Measurements from ENCODE around the gene CD247. TPM values are rescaled to one million over a fixed set of nuclear protein-coding genes. Genes with fewer than 3 reads are reported as not detected.
"Not testable (repeated sequence)": the region's sequence is repeated elsewhere in the genome, so short reads cannot be mapped to it uniquely, and the experiment has no call there.

CD247 gene
- total RNA-seq, 1 experiment from 2014 or later = not detected

DNA sequence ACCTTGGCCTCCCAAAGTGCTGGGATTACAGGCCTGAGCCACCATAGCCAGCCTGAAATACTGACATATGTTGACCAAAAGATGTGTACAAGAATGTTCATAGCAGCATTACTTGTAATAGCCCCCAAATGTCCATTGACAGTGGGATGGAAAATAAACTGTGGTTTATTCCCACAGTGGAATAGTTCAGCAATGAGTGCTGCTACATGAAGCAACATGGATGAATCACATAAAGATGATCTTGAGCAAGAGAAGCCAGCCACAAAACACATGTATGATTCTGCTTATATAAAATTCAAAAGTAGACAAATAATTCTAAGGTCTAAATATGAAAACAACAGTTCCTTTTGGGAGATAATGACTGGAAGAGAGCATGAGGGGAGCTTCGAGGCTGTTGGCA is 44.4 kb upstream of the CD247 start:
- CTCF ChIA-PET = interaction anchor here (0.6 kb wide), 1 partner anchor 440 kb away, joined by 3 read pairs; no protein-coding TSS in a partner anchor
- Histone ChIP-seq H3K9ac (ENCODE audit: low read length) (no peak overlapping the region), H3K27ac (ENCODE audit: low read length) (no peak overlapping the region), H3K27me3 (ENCODE audit: low read length) (no peaks in the 10 kb centered on the region), H3K9me2 (replicated peaks; ENCODE audit: low read length) (no peaks in the 10 kb centered on the region), H3K4me2 (ENCODE audit: low read length) (no peak overlapping the region), H3K36me3 (ENCODE audit: low read depth, low read length) (no peaks in the 10 kb centered on the region), H2AFZ (ENCODE audit: low read length) (no peak overlapping the region), H3K79me2 (ENCODE audit: low read length) (no peaks in the 10 kb centered on the region), H3K4me1 (ENCODE audit: insufficient read depth, low read length) (no peaks in the 10 kb centered on the region), H3F3A (ENCODE audit: low read length, unreplicated experiment) (no peaks in the 10 kb centered on the region), H3K4me3 (ENCODE audit: low read length) (no peak overlapping the region), H3K9me3 (ENCODE audit: low read length) (no peaks in the 10 kb centered on the region), H4K20me1 (ENCODE audit: low read length) (no peaks in the 10 kb centered on the region)
- TF ChIP-seq EZH2phosphoT487 (IDR thresholded peaks at IDR 0.05; ENCODE audit: borderline replicate concordance, low read length) (no peak), EZH2 (IDR thresholded peaks at IDR 0.05; ENCODE audit: low read length, unreplicated experiment) (no peak)
- TF ChIP-seq, protein P1, sequence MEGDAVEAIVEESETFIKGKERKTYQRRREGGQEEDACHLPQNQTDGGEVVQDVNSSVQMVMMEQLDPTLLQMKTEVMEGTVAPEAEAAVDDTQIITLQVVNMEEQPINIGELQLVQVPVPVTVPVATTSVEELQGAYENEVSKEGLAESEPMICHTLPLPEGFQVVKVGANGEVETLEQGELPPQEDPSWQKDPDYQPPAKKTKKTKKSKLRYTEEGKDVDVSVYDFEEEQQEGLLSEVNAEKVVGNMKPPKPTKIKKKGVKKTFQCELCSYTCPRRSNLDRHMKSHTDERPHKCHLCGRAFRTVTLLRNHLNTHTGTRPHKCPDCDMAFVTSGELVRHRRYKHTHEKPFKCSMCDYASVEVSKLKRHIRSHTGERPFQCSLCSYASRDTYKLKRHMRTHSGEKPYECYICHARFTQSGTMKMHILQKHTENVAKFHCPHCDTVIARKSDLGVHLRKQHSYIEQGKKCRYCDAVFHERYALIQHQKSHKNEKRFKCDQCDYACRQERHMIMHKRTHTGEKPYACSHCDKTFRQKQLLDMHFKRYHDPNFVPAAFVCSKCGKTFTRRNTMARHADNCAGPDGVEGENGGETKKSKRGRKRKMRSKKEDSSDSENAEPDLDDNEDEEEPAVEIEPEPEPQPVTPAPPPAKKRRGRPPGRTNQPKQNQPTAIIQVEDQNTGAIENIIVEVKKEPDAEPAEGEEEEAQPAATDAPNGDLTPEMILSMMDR (conservative IDR thresholded peaks at IDR 0.05; ENCODE audit: low read depth, low read length) = no peak
- POLR2A ChIA-PET (ENCODE audit: unreplicated experiment) = no interaction called here
- intact Hi-C loops (cut with micrococcal nuclease) = no loop called here
- ATAC-seq (no peak), DNase-seq (no peak)
- BruUV-seq (replicated peaks) = no TSS peak

DNA sequence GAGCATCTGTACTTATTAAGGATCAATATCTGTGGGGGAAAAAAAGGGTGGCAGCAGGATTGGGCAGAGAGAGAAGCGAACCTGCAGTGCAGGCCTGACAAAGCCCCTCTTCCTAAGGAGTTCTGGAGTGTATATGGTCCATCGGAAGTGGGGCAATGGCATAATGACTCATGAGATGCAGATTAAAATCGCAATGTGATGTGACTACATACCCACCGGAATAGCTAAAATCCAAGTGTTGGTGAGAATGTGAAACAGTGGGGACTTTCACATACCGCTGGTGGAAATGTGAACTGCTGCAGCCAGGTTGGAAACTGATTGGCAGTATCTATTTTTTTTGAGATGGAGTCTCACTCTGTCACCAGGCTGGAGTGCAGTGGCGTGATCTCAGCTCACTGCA is 43.4 kb upstream of the CD247 start:
- Histone ChIP-seq H3K4me2 (ENCODE audit: low read length) (no peak overlapping the region), H3K9me2 (replicated peaks; ENCODE audit: low read length) (no peaks in the 10 kb centered on the region), H3K4me3 (ENCODE audit: low read length) (no peak overlapping the region), H3K27me3 (ENCODE audit: low read length) (no peaks in the 10 kb centered on the region), H3K9ac (ENCODE audit: low read length) (no peak overlapping the region), H3K79me2 (ENCODE audit: low read length) (no peaks in the 10 kb centered on the region), H3K4me1 (ENCODE audit: insufficient read depth, low read length) (no peaks in the 10 kb centered on the region), H4K20me1 (ENCODE audit: low read length) (no peaks in the 10 kb centered on the region), H3K27ac (ENCODE audit: low read length) (no peak overlapping the region), H2AFZ (ENCODE audit: low read length) (no peak overlapping the region), H3K9me3 (ENCODE audit: low read length) (no peaks in the 10 kb centered on the region), H3K36me3 (ENCODE audit: low read depth, low read length) (no peaks in the 10 kb centered on the region), H3F3A (ENCODE audit: low read length, unreplicated experiment) (no peaks in the 10 kb centered on the region)
- DNase-seq (no peak), ATAC-seq (no peak)
- intact Hi-C loops (cut with micrococcal nuclease) = no loop called here
- no peak for TF ChIP-seq EZH2phosphoT487 (IDR thresholded peaks at IDR 0.05; ENCODE audit: borderline replicate concordance, low read length)
- TF ChIP-seq, protein P1 (conservative IDR thresholded peaks at IDR 0.05; ENCODE audit: low read depth, low read length) = no peak
- TF ChIP-seq EZH2 (IDR thresholded peaks at IDR 0.05; ENCODE audit: low read length, unreplicated experiment) = no peak
- CTCF ChIA-PET = no interaction called here
- POLR2A ChIA-PET (ENCODE audit: unreplicated experiment) = no interaction called here
- no TSS peak for BruUV-seq (replicated peaks)

DNA sequence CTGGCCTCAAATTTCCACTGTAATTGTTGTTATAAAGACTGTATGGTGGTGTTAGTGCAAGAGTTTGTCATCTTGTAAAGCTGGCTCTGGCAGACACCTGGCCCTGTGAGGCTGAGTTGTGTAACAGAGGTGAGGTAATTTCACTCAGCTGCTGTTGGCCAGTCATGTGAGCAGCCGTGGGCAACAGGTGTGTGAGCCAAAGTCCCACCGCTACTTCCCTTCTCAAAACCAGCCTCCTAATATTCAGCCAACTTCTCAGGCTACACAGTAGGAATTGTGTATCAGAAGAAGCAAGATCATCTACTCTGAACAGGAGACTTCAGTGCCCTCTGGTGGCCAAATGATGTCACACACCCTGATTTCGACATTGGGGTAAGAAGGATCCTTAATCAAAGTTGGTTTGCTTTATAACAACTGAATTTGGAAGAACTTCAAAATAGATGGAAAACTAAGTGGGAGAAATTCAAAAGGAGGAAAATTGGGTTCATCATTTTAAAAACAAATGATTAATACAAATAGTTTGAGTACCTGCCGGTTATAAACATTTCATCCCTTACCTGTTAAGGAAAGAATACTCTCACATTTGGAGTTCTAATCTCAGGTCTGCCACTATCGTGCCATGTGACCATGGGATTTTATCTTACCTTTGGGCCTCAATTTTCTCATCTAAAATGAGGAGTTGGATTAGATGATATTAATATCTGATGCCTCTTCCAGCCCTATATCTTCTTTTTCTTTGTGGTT is 37.8 kb upstream of the CD247 start:
- H3K9me3 ChIP-seq (ENCODE audit: low read length) = no peaks in the 10 kb centered on the region
- H4K20me1 ChIP-seq (ENCODE audit: low read length) = no peaks in the 10 kb centered on the region
- BruUV-seq (replicated peaks) = no TSS peak
- H3F3A ChIP-seq (ENCODE audit: low read length, unreplicated experiment) = no peaks in the 10 kb centered on the region
- no peaks in the 10 kb centered on the region for H3K9me2 ChIP-seq (replicated peaks; ENCODE audit: low read length)
- H3K9ac ChIP-seq (ENCODE audit: low read length) = no peak overlapping the region
- H3K4me2 ChIP-seq (ENCODE audit: low read length) = no peak overlapping the region
- H3K4me3 ChIP-seq (ENCODE audit: low read length) = no peak overlapping the region
- peaks cover 12% of the 10 kb centered on the region for H3K79me2 ChIP-seq (ENCODE audit: low read length)
- H3K36me3 ChIP-seq (ENCODE audit: low read depth, low read length) = no peaks in the 10 kb centered on the region
- H3K27ac ChIP-seq (ENCODE audit: low read length) = no peak overlapping the region
- intact Hi-C loops (cut with micrococcal nuclease) = loop anchor here (1.0 kb wide), 2 partner anchors 40 to 132 kb away; no protein-coding TSS in a partner anchor
- CTCF ChIA-PET = interaction anchor here (0.5 kb wide), 1 partner anchor 394 kb away, joined by 3 read pairs; no protein-coding TSS in a partner anchor
- peaks cover 14% of the 10 kb centered on the region; the same call in 1 of the 2 replicates for H3K4me1 ChIP-seq (ENCODE audit: insufficient read depth, low read length)
- DNase-seq (peak; percentile 94), ATAC-seq (peak; percentile 11)
- H2AFZ ChIP-seq (ENCODE audit: low read length) = no peak overlapping the region
- POLR2A ChIA-PET (ENCODE audit: unreplicated experiment) = interaction anchor here (0.6 kb wide), 1 partner anchor 434 kb away, joined by 3 read pairs; no protein-coding TSS in a partner anchor
- H3K27me3 ChIP-seq (ENCODE audit: low read length) = no peaks in the 10 kb centered on the region
- TF ChIP-seq, protein P1 (conservative IDR thresholded peaks at IDR 0.05; ENCODE audit: low read depth, low read length) = peak; percentile 97
- no peak for TF ChIP-seq EZH2 (IDR thresholded peaks at IDR 0.05; ENCODE audit: low read length, unreplicated experiment)

DNA sequence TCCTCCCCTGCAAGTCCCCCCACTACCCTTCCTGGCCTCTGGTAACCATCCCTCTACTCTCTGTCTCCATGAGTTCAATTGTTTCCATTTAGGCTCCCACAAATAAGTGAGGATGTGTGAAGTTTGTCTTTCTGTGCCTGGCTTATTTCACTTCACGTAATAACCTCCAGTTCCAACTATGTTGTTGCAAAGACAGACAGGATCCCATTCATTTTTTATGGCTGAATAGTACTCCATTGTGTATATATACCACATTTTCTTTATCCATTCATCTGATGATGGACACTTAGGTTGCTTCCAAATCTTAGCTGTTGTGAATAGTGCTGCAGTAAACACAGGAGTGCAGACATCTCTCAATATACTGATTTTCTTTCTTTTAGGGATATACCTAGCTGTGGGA is 36.7 kb upstream of the CD247 start:
- CTCF ChIA-PET; H3K4me3 ChIP-seq (ENCODE audit: low read length); DNase-seq; H3K36me3 ChIP-seq (ENCODE audit: low read depth, low read length); H2AFZ ChIP-seq (ENCODE audit: low read length); H3K9me2 ChIP-seq (replicated peaks; ENCODE audit: low read length); POLR2A ChIA-PET (ENCODE audit: unreplicated experiment); H3K27ac ChIP-seq (ENCODE audit: low read length); H3K27me3 ChIP-seq (ENCODE audit: low read length); ATAC-seq; BruUV-seq (replicated peaks); H3K4me2 ChIP-seq (ENCODE audit: low read length); H3K9ac ChIP-seq (ENCODE audit: low read length); H3F3A ChIP-seq (ENCODE audit: low read length, unreplicated experiment); H4K20me1 ChIP-seq (ENCODE audit: low read length); H3K9me3 ChIP-seq (ENCODE audit: low read length); intact Hi-C loops (cut with micrococcal nuclease): not testable (repeated sequence)
- Histone ChIP-seq H3K4me1 (ENCODE audit: insufficient read depth, low read length) (peaks cover 14% of the 10 kb centered on the region; the same call in 1 of the 2 replicates), H3K79me2 (ENCODE audit: low read length) (peaks cover 19% of the 10 kb centered on the region)
